Renal cortical epithelial cell (primary cell): ENCODE data around the gene TMEM201. TPM values are rescaled to one million over a fixed set of nuclear protein-coding genes. Genes with fewer than 3 reads are reported as not detected.
A peak's percentile ranks its signal among the peaks of the same experiment; 100 is the strongest.

Source experiments
- DNase-seq: peaks from one replicate; pipeline ENCODE4 v3.0.0-alpha.2; 2011; ENCODE audit warnings: low read depth
- total RNA-seq: library from RNA; depleted of rRNA; stranded (reverse); fragments of >200 nt; gene quantifications from 2 replicates; pipeline ENCODE4 v1.2.3, GENCODE V29; 2014

The TMEM201 gene
- total RNA-seq, 1 donor from 2014 or later: 12.8 TPM

- no peak for DNase-seq
Observed at GRCh38 chr1:9600861-9601834, 12.4 kb downstream of the TMEM201 start.

- no peak for DNase-seq
Observed at GRCh38 chr1:9601942-9602793, 13.5 kb downstream of the TMEM201 start.

- no peak for DNase-seq
Observed at GRCh38 chr1:9602794-9603167, 14.1 kb downstream of the TMEM201 start.

- no peak for DNase-seq
Observed at GRCh38 chr1:9603307-9603706, 14.6 kb downstream of the TMEM201 start.

- no peak for DNase-seq
Observed at GRCh38 chr1:9603766-9604753, 15.3 kb downstream of the TMEM201 start.

GRCh38 chr1:9604836-9605235 is 16.1 kb downstream of the TMEM201 start:
- no peak for DNase-seq

GRCh38 chr1:9605946-9606455 is 17.3 kb downstream of the TMEM201 start:
- no peak for DNase-seq

- DNase-seq: no peak
Observed at GRCh38 chr1:9606458-9606857, 17.7 kb downstream of the TMEM201 start.

- no peak for DNase-seq
Observed at GRCh38 chr1:9606948-9607347, 18.2 kb downstream of the TMEM201 start.

- DNase-seq: no peak
Observed at GRCh38 chr1:9607352-9607751, 18.6 kb downstream of the TMEM201 start.

- DNase-seq: no peak
Observed at GRCh38 chr1:9609998-9610397, 21.3 kb downstream of the TMEM201 start.

GRCh38 chr1:9610548-9610947 is 21.8 kb downstream of the TMEM201 start:
- no peak for DNase-seq

- DNase-seq: no peak
Observed at GRCh38 chr1:9611716-9612115, 23.0 kb downstream of the TMEM201 start.

GRCh38 chr1:9612162-9612845 is 23.6 kb downstream of the TMEM201 start:
- DNase-seq: no peak

GRCh38 chr1:9612871-9613624 is 24.3 kb downstream of the TMEM201 start:
- no peak for DNase-seq

- DNase-seq: no peak
Observed at GRCh38 chr1:9613625-9614299, 25.1 kb downstream of the TMEM201 start.

GRCh38 chr1:9615316-9616063 is 26.8 kb downstream of the TMEM201 start:
- peak; percentile 22 for DNase-seq

GRCh38 chr1:9618909-9619679 is 30.4 kb downstream of the TMEM201 start:
- no peak for DNase-seq
